HCT116 (cell line): Measurements from ENCODE around the gene BCAR3. TPM values are rescaled to one million over a fixed set of nuclear protein-coding genes. Genes with fewer than 3 reads are reported as not detected.

Source experiments
- ATAC-seq: fragments of 200-7000 bp; cut with Tn5 transposase; 2 replicates; pipeline ENCODE4 v1.9.1; 2020; ENCODE audit warnings: mild to moderate bottlenecking, moderate library complexity
- BruUV-seq: library from RNA; stranded (reverse); fragments of 400-500 nt; replicated peaks from 2 replicates; lab custom pipeline; 2021; lab: Mats Ljungman, UMichigan
- CTCF ChIA-PET: fragments of 300-600 bp; sonication (Branson Sonifier 250); formaldehyde crosslinking; loops from one replicate; lab custom pipeline; 2021; ENCODE audit warnings: antibody characterized with exemption; lab: Charles Lee
- POLR2A ChIA-PET: fragments of 300-600, 350-600 bp; sonication (Branson Sonifier 250); formaldehyde crosslinking; loops from one replicate; lab custom pipeline; 2021; ENCODE audit warnings: antibody characterized with exemption; lab: Charles Lee
- RAD21 ChIA-PET, 2 experiments: fragments of 300-600 bp; sonication (Branson Sonifier 250); formaldehyde crosslinking; loops; one replicate each; lab custom pipeline; 2023; ENCODE audit warnings: low total read pairs in 2 of 2; ENCODE audit not compliant: uncharacterized antibody in 2 of 2, unreplicated experiment in 2 of 2, low non-redundant PET in 1 of 2; lab: Charles Lee
- DNase-seq: peaks from one replicate; pipeline ENCODE4 v3.0.0-alpha.2; 2010; ENCODE audit warnings: low read depth, low spot score
- H2AFZ ChIP-seq: fragments of 200-600 bp; shearing (Covaris generic), sonication (generic); 2 replicates; pipeline ENCODE4 v1.6.1; 2017; ENCODE audit warnings: low read depth, mixed run types, mixed read lengths, antibody characterized with exemption, low read length; ENCODE audit not compliant: poor library complexity, severe bottlenecking
- H3K27ac ChIP-seq: 2 replicates; pipeline ENCODE4 v1.5.1; 2012; ENCODE audit warnings: low read depth, low read length
- H3K27me3 ChIP-seq: fragments of 200-600 bp; sonication (generic); 2 replicates; pipeline ENCODE4 v1.6.1; 2016; ENCODE audit warnings: mixed run types, low read length, mixed read lengths; ENCODE audit not compliant: insufficient read depth
- H3K36me3 ChIP-seq, 2 experiments: fragments of 200-500 bp in 1 of 2; fragments of 200-600 bp in 1 of 2; sonication (Bioruptor generic) in 1 of 2; sonication (generic) in 1 of 2; 2 replicates each; pipeline versions ENCODE4 v1.5.1 to v1.6.1; 2014 to 2016; ENCODE audit warnings: low read length in 2 of 2, inconsistent platforms in 1 of 2, mixed read lengths in 1 of 2, mixed run types in 1 of 2; ENCODE audit not compliant: insufficient read depth in 2 of 2, control insufficient read depth in 1 of 2
- H3K4me1 ChIP-seq, 2 experiments: fragments of 200-600 bp in 1 of 2; sonication (generic) in 1 of 2; 2 replicates each; pipeline versions ENCODE4 v1.5.1 to v1.6.1; 2012 to 2017; ENCODE audit warnings: low read length in 2 of 2, inconsistent platforms in 1 of 2, mild to moderate bottlenecking in 1 of 2, mixed read lengths in 1 of 2, mixed run types in 1 of 2, moderate library complexity in 1 of 2; ENCODE audit not compliant: insufficient read depth in 2 of 2, control insufficient read depth in 1 of 2
- H3K4me2 ChIP-seq: fragments of 200-600 bp; sonication (generic); 2 replicates; pipeline ENCODE4 v1.6.1; 2017; ENCODE audit warnings: mixed run types, low read length, mixed read lengths
- H3K4me3 ChIP-seq, 2 experiments: fragments of 200-600 bp in 1 of 2; sonication (generic) in 1 of 2; replicated peaks in 1 of 2; 2 replicates each; pipeline ENCODE4 v1.5.1; 2011 to 2016; ENCODE audit warnings: low read length in 2 of 2, control low read depth in 1 of 2, low read depth in 1 of 2, mild to moderate bottlenecking in 1 of 2, mixed read lengths in 1 of 2, mixed run types in 1 of 2
- H3K79me2 ChIP-seq: fragments of 200-600 bp; sonication (generic); 2 replicates; pipeline ENCODE4 v1.6.1; 2017; ENCODE audit warnings: mild to moderate bottlenecking, mixed run types, low read length, moderate library complexity, mixed read lengths; ENCODE audit not compliant: insufficient read depth
- H3K9ac ChIP-seq: fragments of 200-600 bp; sonication (generic); 2 replicates; pipeline ENCODE4 v1.6.1; 2016; ENCODE audit warnings: low read length, mixed read lengths
- H3K9me2 ChIP-seq: fragments of 200-600 bp; sonication (generic), shearing (Covaris generic); 2 replicates; pipeline ENCODE4 v1.6.1; 2017; ENCODE audit warnings: mixed run types, mild to moderate bottlenecking, moderate library complexity; ENCODE audit not compliant: insufficient read depth
- H3K9me3 ChIP-seq, 2 experiments: fragments of 200-500 bp in 1 of 2; fragments of 200-600 bp in 1 of 2; sonication (Bioruptor generic) in 1 of 2; sonication (generic) in 1 of 2; 2 replicates each; pipeline ENCODE4 v1.6.1; 2014 to 2017; ENCODE audit warnings: low read length in 2 of 2, mixed read lengths in 2 of 2, inconsistent platforms in 1 of 2, low read depth in 1 of 2, mild to moderate bottlenecking in 1 of 2, mixed run types in 1 of 2, moderate library complexity in 1 of 2; ENCODE audit not compliant: control insufficient read depth in 1 of 2, insufficient read depth in 1 of 2
- H4K20me1 ChIP-seq: fragments of 200-600 bp; sonication (generic), shearing (Covaris generic); 2 replicates; pipeline ENCODE4 v1.6.1; 2017; ENCODE audit warnings: mixed run types, mild to moderate bottlenecking, moderate library complexity; ENCODE audit not compliant: insufficient read depth
- JUND ChIP-seq: IDR thresholded peaks from 2 replicates; pipeline ENCODE4 v1.6.1; 2012
- RAD21 ChIP-seq: IDR thresholded peaks from 2 replicates; pipeline ENCODE4 v1.6.1; 2012; ENCODE audit warnings: low read depth, mild to moderate bottlenecking
- REST ChIP-seq: IDR thresholded peaks from 2 replicates; pipeline ENCODE4 v1.6.1; 2012; ENCODE audit warnings: low read depth
- ZNF274 ChIP-seq: fragments of 200-500 bp; sonication (Bioruptor generic); IDR thresholded peaks from 2 replicates; pipeline ENCODE4 v1.6.1; 2014; ENCODE audit warnings: mild to moderate bottlenecking, low read depth, low read length, inconsistent platforms
- intact Hi-C: fragments of 100-400 bp; cut with micrococcal nuclease; formaldehyde crosslinking; loops from 2 replicates; pipeline ENCODE4 v1.10.0; 2022
- total RNA-seq: library from RNA; stranded (reverse); gene quantifications from one replicate; pipeline ENCODE4 v1.2.1, GENCODE V29; 2021; ENCODE audit not compliant: unreplicated experiment
- TF ChIP-seq, protein P1 (sequence below): IDR thresholded peaks from 2 replicates; pipeline ENCODE4 v1.6.1; 2012

Gene BCAR3
- total RNA-seq, 1 experiment from 2014 or later, result 24.5 TPM

DNA sequence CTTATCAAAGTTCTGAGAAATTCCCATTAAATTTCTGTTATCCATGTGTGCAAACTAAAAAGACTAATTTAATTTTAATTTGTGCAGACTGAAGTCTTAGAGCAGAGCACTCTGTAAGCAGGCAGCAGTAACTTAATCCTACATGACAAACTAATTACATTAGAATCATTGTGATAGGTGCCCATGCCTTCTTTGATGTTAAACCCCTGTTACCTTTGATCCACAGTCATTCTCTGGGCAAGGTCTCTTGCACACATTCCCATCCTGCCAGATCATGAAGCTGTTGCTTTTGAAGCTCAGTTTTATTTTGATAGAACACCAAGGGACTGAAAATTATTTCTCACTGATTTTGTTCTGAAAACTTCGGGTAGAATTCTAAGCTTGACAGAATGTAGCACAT lies 77.2 kb downstream of the BCAR3 start:
- BruUV-seq, result no TSS peak
- H3K4me3 ChIP-seq, result no peak overlapping the region
- intact Hi-C loops, result no loop called here
- no peak for DNase-seq
- H4K20me1 ChIP-seq, result peaks cover 24% of the 10 kb centered on the region; the same call in 1 of the 2 replicates
- H3K4me2 ChIP-seq, result no peak overlapping the region
- peaks cover 99% of the 10 kb centered on the region for H3K79me2 ChIP-seq
- no peak overlapping the region for H2AFZ ChIP-seq
- H3K9me3 ChIP-seq, result no peaks in the 10 kb centered on the region
- TF ChIP-seq REST (no peak), ZNF274 (no peak), JUND (no peak)
- TF ChIP-seq, protein P1, sequence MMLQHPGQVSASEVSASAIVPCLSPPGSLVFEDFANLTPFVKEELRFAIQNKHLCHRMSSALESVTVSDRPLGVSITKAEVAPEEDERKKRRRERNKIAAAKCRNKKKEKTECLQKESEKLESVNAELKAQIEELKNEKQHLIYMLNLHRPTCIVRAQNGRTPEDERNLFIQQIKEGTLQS, result no peak
- no peak overlapping the region for H3K27ac ChIP-seq
- H3K27me3 ChIP-seq, result no peaks in the 10 kb centered on the region
- no peak for ATAC-seq
- H3K36me3 ChIP-seq, result no peaks in the 10 kb centered on the region; a peak in 1 of 4 replicates
- H3K9me2 ChIP-seq, result no peaks in the 10 kb centered on the region
- peaks cover 5 to 46% of the 10 kb centered on the region in 2 experiments; a peak in 3 of 4 replicates for H3K4me1 ChIP-seq
- ChIA-PET RAD21 (no interaction called here), CTCF (no interaction called here), POLR2A (no interaction called here)
- H3K9ac ChIP-seq, result no peak overlapping the region

- no TSS peak for BruUV-seq
- intact Hi-C loops, result no loop called here
- no peaks in the 10 kb centered on the region for H3K9me2 ChIP-seq
- ATAC-seq, result no peak
- H3K9ac ChIP-seq, result no peak overlapping the region
- ChIA-PET POLR2A (interaction anchor here (0.6 kb wide), 1 partner anchor 262 kb away, joined by 3 read pairs; no protein-coding TSS in a partner anchor), RAD21 (no interaction called here), CTCF (no interaction called here)
- no peaks in the 10 kb centered on the region for H3K9me3 ChIP-seq
- no peak overlapping the region for H3K4me3 ChIP-seq
- H3K36me3 ChIP-seq, result no peaks in the 10 kb centered on the region; a peak in 1 of 4 replicates
- TF ChIP-seq RAD21, result no peak
- peaks cover 22% of the 10 kb centered on the region; the same call in 1 of the 2 replicates for H4K20me1 ChIP-seq
- H3K79me2 ChIP-seq, result peaks cover 99% of the 10 kb centered on the region
- H3K27me3 ChIP-seq, result no peaks in the 10 kb centered on the region
- H3K27ac ChIP-seq, result no peak overlapping the region
- H3K4me1 ChIP-seq, result peaks cover 5 to 42% of the 10 kb centered on the region in 2 experiments; a peak in 3 of 4 replicates
- H3K4me2 ChIP-seq, result no peak overlapping the region
- DNase-seq, result no peak
- H2AFZ ChIP-seq, result no peak overlapping the region
Measured at GRCh38 chr1:93603601-93604000, 78.0 kb downstream of the BCAR3 start.
